HCT116 (cell line): ENCODE results near the gene GKAP1. TPM values are rescaled to one million over a fixed set of nuclear protein-coding genes. Genes with fewer than 3 reads are reported as not detected.

Experiments
- ATAC-seq: fragments of 200-7000 bp; cut with Tn5 transposase; 2 replicates; pipeline ENCODE4 v1.9.1; 2020; ENCODE audit warnings: mild to moderate bottlenecking, moderate library complexity
- BruUV-seq: library from RNA; stranded (reverse); fragments of 400-500 nt; replicated peaks from 2 replicates; lab custom pipeline; 2021; lab: Mats Ljungman, UMichigan
- CTCF ChIA-PET: fragments of 300-600 bp; sonication (Branson Sonifier 250); formaldehyde crosslinking; loops from one replicate; lab custom pipeline; 2021; ENCODE audit warnings: antibody characterized with exemption; lab: Charles Lee
- POLR2A ChIA-PET: fragments of 300-600, 350-600 bp; sonication (Branson Sonifier 250); formaldehyde crosslinking; loops from one replicate; lab custom pipeline; 2021; ENCODE audit warnings: antibody characterized with exemption; lab: Charles Lee
- RAD21 ChIA-PET, 2 experiments: fragments of 300-600 bp; sonication (Branson Sonifier 250); formaldehyde crosslinking; loops; one replicate each; lab custom pipeline; 2023; ENCODE audit warnings: low total read pairs in 2 of 2; ENCODE audit not compliant: uncharacterized antibody in 2 of 2, unreplicated experiment in 2 of 2, low non-redundant PET in 1 of 2; lab: Charles Lee
- DNase-seq: peaks from one replicate; pipeline ENCODE4 v3.0.0-alpha.2; 2010; ENCODE audit warnings: low read depth, low spot score
- H2AFZ ChIP-seq: fragments of 200-600 bp; shearing (Covaris generic), sonication (generic); 2 replicates; pipeline ENCODE4 v1.6.1; 2017; ENCODE audit warnings: low read depth, mixed run types, mixed read lengths, antibody characterized with exemption, low read length; ENCODE audit not compliant: poor library complexity, severe bottlenecking
- H3K27ac ChIP-seq: 2 replicates; pipeline ENCODE4 v1.5.1; 2012; ENCODE audit warnings: low read depth, low read length
- H3K27me3 ChIP-seq: fragments of 200-600 bp; sonication (generic); 2 replicates; pipeline ENCODE4 v1.6.1; 2016; ENCODE audit warnings: mixed run types, low read length, mixed read lengths; ENCODE audit not compliant: insufficient read depth
- H3K36me3 ChIP-seq, 2 experiments: fragments of 200-500 bp in 1 of 2; fragments of 200-600 bp in 1 of 2; sonication (Bioruptor generic) in 1 of 2; sonication (generic) in 1 of 2; 2 replicates each; pipeline versions ENCODE4 v1.5.1 to v1.6.1; 2014 to 2016; ENCODE audit warnings: low read length in 2 of 2, inconsistent platforms in 1 of 2, mixed read lengths in 1 of 2, mixed run types in 1 of 2; ENCODE audit not compliant: insufficient read depth in 2 of 2, control insufficient read depth in 1 of 2
- H3K4me1 ChIP-seq, 2 experiments: fragments of 200-600 bp in 1 of 2; sonication (generic) in 1 of 2; 2 replicates each; pipeline versions ENCODE4 v1.5.1 to v1.6.1; 2012 to 2017; ENCODE audit warnings: low read length in 2 of 2, inconsistent platforms in 1 of 2, mild to moderate bottlenecking in 1 of 2, mixed read lengths in 1 of 2, mixed run types in 1 of 2, moderate library complexity in 1 of 2; ENCODE audit not compliant: insufficient read depth in 2 of 2, control insufficient read depth in 1 of 2
- H3K4me2 ChIP-seq: fragments of 200-600 bp; sonication (generic); 2 replicates; pipeline ENCODE4 v1.6.1; 2017; ENCODE audit warnings: mixed run types, low read length, mixed read lengths
- H3K4me3 ChIP-seq, 2 experiments: fragments of 200-600 bp in 1 of 2; sonication (generic) in 1 of 2; replicated peaks in 1 of 2; 2 replicates each; pipeline ENCODE4 v1.5.1; 2011 to 2016; ENCODE audit warnings: low read length in 2 of 2, control low read depth in 1 of 2, low read depth in 1 of 2, mild to moderate bottlenecking in 1 of 2, mixed read lengths in 1 of 2, mixed run types in 1 of 2
- H3K79me2 ChIP-seq: fragments of 200-600 bp; sonication (generic); 2 replicates; pipeline ENCODE4 v1.6.1; 2017; ENCODE audit warnings: mild to moderate bottlenecking, mixed run types, low read length, moderate library complexity, mixed read lengths; ENCODE audit not compliant: insufficient read depth
- H3K9ac ChIP-seq: fragments of 200-600 bp; sonication (generic); 2 replicates; pipeline ENCODE4 v1.6.1; 2016; ENCODE audit warnings: low read length, mixed read lengths
- H3K9me2 ChIP-seq: fragments of 200-600 bp; sonication (generic), shearing (Covaris generic); 2 replicates; pipeline ENCODE4 v1.6.1; 2017; ENCODE audit warnings: mixed run types, mild to moderate bottlenecking, moderate library complexity; ENCODE audit not compliant: insufficient read depth
- H3K9me3 ChIP-seq, 2 experiments: fragments of 200-500 bp in 1 of 2; fragments of 200-600 bp in 1 of 2; sonication (Bioruptor generic) in 1 of 2; sonication (generic) in 1 of 2; 2 replicates each; pipeline ENCODE4 v1.6.1; 2014 to 2017; ENCODE audit warnings: low read length in 2 of 2, mixed read lengths in 2 of 2, inconsistent platforms in 1 of 2, low read depth in 1 of 2, mild to moderate bottlenecking in 1 of 2, mixed run types in 1 of 2, moderate library complexity in 1 of 2; ENCODE audit not compliant: control insufficient read depth in 1 of 2, insufficient read depth in 1 of 2
- H4K20me1 ChIP-seq: fragments of 200-600 bp; sonication (generic), shearing (Covaris generic); 2 replicates; pipeline ENCODE4 v1.6.1; 2017; ENCODE audit warnings: mixed run types, mild to moderate bottlenecking, moderate library complexity; ENCODE audit not compliant: insufficient read depth
- ATF3 ChIP-seq: IDR thresholded peaks from 2 replicates; pipeline ENCODE4 v1.6.1; 2012
- CBX3 ChIP-seq: IDR thresholded peaks from 2 replicates; pipeline ENCODE4 v1.6.1; 2012; ENCODE audit warnings: low read depth
- CEBPB ChIP-seq: IDR thresholded peaks from 2 replicates; pipeline ENCODE4 v1.6.1; 2012; ENCODE audit warnings: low read depth
- CTCF ChIP-seq, 3 experiments: fragments of 200-600 bp in 1 of 3; sonication (generic) in 1 of 3; IDR thresholded peaks in 2 of 3; conservative IDR thresholded peaks in 1 of 3; 2 replicates each; pipeline ENCODE4 v1.5.1; 2012 to 2017; ENCODE audit warnings: low read depth in 2 of 3, low read length in 2 of 3, antibody characterized with exemption in 1 of 3, borderline replicate concordance in 1 of 3, control low read depth in 1 of 3, mild to moderate bottlenecking in 1 of 3, mixed read lengths in 1 of 3, mixed run types in 1 of 3, moderate library complexity in 1 of 3; ENCODE audit not compliant: insufficient read depth in 1 of 3
- EZH2 ChIP-seq: fragments of 200-600 bp; sonication (generic); IDR thresholded peaks from 2 replicates; pipeline ENCODE4 v1.6.1; 2017; ENCODE audit warnings: antibody characterized with exemption, mixed run types
- POLR2AphosphoS5 ChIP-seq: IDR thresholded peaks from 2 replicates; pipeline ENCODE4 v1.6.1; 2011; ENCODE audit warnings: mild to moderate bottlenecking, low read depth, low read length, moderate library complexity
- SIN3A ChIP-seq: IDR thresholded peaks from 2 replicates; pipeline ENCODE4 v1.6.1; 2012; ENCODE audit warnings: low read depth
- SP1 ChIP-seq: IDR thresholded peaks from 2 replicates; pipeline ENCODE4 v1.6.1; 2012; ENCODE audit warnings: low read depth
- TCF7L2 ChIP-seq: IDR thresholded peaks from 2 replicates; pipeline ENCODE4 v1.7.0; 2011; ENCODE audit warnings: borderline replicate concordance, inconsistent platforms; ENCODE audit not compliant: insufficient read depth, insufficient read length; ENCODE audit errors: extremely low read depth
- YY1 ChIP-seq: IDR thresholded peaks from 2 replicates; pipeline ENCODE4 v1.6.1; 2011; ENCODE audit warnings: low read length, low read depth, moderate library complexity, mild to moderate bottlenecking; ENCODE audit not compliant: insufficient replicate concordance; ENCODE audit errors: extremely low read depth
- ZBTB33 ChIP-seq: IDR thresholded peaks from 2 replicates; pipeline ENCODE4 v1.6.1; 2011; ENCODE audit warnings: mild to moderate bottlenecking, low read length, moderate library complexity; ENCODE audit not compliant: insufficient replicate concordance; ENCODE audit errors: extremely low read depth
- ZFX ChIP-seq: fragments of 450-650 bp; IDR thresholded peaks from 2 replicates; pipeline ENCODE4 v1.6.1; 2017
- intact Hi-C: fragments of 100-400 bp; cut with micrococcal nuclease; formaldehyde crosslinking; loops from 2 replicates; pipeline ENCODE4 v1.10.0; 2022
- total RNA-seq: library from RNA; stranded (reverse); gene quantifications from one replicate; pipeline ENCODE4 v1.2.1, GENCODE V29; 2021; ENCODE audit not compliant: unreplicated experiment

The GKAP1 gene
- total RNA-seq, 1 experiment from 2014 or later: 6.8 TPM

GRCh38 chr9:83699615-83700014 is 118.0 kb downstream of the GKAP1 start (continued):
- no peak for TF ChIP-seq CTCF (IDR thresholded peaks at IDR 0.05 in 2 of 3, conservative IDR thresholded peaks at IDR 0.05 in 1 of 3; ENCODE audit: borderline replicate concordance in 1 of 3, insufficient read depth in 1 of 3, low read depth in 2 of 3, low read length in 2 of 3)

GRCh38 chr9:83698976-83699585 is 118.5 kb downstream of the GKAP1 start:
- Histone ChIP-seq H3K9me2 (no peaks in the 10 kb centered on the region), H3K9me3 (no peaks in the 10 kb centered on the region), H3K79me2 (peaks cover 100% of the 10 kb centered on the region), H2AFZ (no peak overlapping the region), H3K27ac (no peak overlapping the region), H3K27me3 (no peaks in the 10 kb centered on the region), H3K4me2 (no peak overlapping the region), H3K4me3 (no peak overlapping the region), H4K20me1 (peaks cover 48% of the 10 kb centered on the region; the same call in 1 of the 2 replicates), H3K9ac (no peak overlapping the region)
- RAD21 ChIA-PET: no interaction called here
- CTCF ChIA-PET: no interaction called here
- BruUV-seq: no TSS peak
- ATAC-seq: no peak
- intact Hi-C loops: no loop called here
- TF ChIP-seq ZFX (no peak), CTCF (IDR thresholded peaks at IDR 0.05 in 2 of 3, conservative IDR thresholded peaks at IDR 0.05 in 1 of 3; ENCODE audit: borderline replicate concordance in 1 of 3, insufficient read depth in 1 of 3, low read depth in 2 of 3, low read length in 2 of 3) (no peak), POLR2AphosphoS5 (no peak), CBX3 (no peak), TCF7L2 (no peak), ATF3 (no peak), YY1 (no peak), EZH2 (no peak), CEBPB (no peak), SIN3A (no peak), SP1 (no peak), ZBTB33 (no peak)
- TF ChIP-seq, all 23 proteins: peak for 0
- H3K36me3 ChIP-seq: no peaks in the 10 kb centered on the region
- no peak for DNase-seq
- H3K4me1 ChIP-seq: no peaks in the 10 kb centered on the region
- POLR2A ChIA-PET: interaction anchor here (1.4 kb wide), 1 partner anchor 14 kb away, joined by 3 read pairs; no protein-coding TSS in a partner anchor
